SIG-M5 treated with dmso at 0.1 percent for 504 hours (cell line): Measurements from ENCODE around the gene TIGAR.
A peak's percentile ranks its signal among the peaks of the same experiment; 100 is the strongest.

Experiments used
- DNase-seq: peaks from one replicate; lab custom pipeline; 2025; ENCODE audit not compliant: unreplicated experiment; lab: John Stamatoyannopoulos, UW

Gene TIGAR

GRCh38 chr12:4282103-4282891 lies 38.7 kb upstream of the TIGAR start:
- no peak for DNase-seq

DNA sequence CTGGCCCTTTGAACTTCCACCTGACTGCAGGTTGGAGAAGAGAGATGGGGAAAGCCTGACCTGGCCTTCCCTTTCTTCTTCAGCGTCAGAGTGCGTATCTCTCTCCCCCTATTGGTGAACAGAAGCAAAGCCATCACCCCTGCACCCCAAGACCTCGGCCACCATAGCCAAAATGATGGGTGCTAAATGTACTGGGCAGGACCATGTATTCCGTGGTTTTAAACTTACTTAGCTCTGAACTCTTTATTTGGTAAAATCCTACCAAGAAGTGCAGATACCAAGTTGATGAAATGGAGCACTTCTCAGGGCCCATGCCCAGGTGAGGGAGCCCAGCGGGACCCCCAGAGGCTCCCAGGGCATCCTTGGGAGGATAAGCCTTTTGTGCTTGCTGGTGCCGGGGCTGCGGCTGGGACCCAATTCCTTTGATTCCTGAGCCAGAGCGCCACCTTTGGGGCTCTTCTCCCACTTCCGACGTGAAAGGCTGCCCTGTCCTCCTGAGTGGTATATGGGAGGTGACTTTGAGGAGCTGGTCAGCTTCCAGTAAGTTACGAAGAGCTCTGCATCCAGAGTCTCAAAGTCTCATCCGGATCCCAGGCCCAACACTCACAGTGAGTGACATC lies 38.0 kb upstream of the TIGAR start:
- no peak for DNase-seq

- no peak for DNase-seq
These were observed 37.3 kb upstream of the TIGAR start for GRCh38 chr12:4283512-4284255.

DNA sequence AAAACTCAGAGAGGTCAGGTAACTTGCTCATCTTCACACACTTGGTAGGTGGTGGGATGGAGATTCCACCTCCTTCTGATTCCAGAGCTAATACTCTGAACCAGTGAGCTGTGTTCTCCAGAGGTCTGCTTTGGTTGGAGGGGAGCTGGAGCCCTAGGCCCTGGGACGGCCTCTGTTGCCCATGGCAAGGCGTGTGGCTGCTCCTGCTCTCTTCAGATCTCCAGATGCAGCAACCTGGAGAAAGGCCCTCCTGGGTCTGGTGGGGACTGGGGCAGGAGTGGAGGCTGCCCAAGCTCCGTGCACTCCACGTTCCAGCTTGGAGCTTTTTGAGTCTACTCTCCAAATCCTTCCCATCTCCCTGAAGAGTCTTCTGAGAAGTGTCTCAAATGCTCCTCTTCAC lies 36.7 kb upstream of the TIGAR start:
- no peak for DNase-seq

DNA sequence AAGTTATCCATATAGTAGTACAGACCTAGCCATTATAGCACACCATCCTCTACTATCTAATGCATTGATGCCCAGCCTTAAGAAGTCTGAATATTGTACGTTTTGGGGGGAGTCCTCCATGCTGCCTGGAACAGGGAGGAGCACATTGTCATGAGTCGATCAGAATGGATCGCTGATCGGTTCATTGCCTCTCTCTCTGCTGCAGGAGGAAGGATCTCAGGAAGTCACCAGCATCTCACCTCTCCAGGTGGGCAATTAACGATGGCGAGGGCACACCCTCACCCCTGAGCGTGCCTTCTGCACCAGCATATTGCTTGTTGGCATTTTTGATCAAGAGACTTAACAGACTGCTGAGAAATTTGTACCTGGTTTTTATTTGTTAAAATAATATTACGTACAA lies 35.9 kb upstream of the TIGAR start:
- DNase-seq: no peak

DNA sequence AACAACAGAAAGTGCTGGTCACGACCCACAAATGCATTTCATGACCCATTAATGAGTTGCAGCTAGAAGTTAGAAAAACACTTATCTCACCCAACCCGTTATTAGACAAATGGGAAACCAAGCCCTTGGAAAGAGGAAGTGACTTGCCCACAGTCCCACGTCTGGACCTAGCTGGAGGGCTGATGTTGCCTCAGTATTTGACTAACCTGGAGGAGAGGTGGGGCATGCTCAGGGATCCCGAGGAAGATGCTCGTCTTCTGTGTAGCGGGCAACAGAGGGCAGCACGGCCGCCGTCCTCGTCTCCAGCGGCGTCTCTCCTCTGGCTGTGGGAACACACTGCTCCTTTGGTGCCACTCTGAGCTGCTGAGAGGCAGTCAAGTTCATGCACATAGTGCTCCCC lies 34.8 kb upstream of the TIGAR start:
- DNase-seq: peak; percentile 38

DNA sequence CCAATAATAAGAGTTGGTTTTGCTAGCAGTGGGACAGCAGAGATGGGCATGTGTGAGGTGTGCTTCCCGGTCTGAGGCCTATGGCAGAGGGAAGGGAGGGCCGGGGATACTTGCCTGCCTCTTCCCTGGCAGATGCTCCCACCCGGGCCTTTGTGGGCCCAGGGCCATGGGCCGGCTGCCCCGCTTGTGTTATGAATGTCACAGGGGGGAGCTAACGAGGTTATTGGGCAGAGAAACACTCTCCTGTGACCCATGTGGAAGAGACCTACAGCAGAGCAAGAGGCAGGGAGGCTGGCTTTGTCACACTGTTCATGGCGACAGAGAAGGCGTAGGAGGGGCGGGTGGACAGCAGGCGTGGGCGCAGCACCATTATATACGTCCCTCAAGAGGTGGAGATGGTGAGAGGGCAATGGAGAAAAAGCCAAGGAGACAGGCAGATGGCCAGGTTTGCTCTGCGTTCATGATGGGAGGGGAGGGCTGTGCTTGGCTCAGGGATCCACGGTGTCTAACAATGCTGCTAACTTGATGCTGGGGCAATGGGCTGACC lies 34.2 kb upstream of the TIGAR start:
- no peak for DNase-seq

- DNase-seq: peak; percentile 22
These were observed 33.4 kb upstream of the TIGAR start for GRCh38 chr12:4287325-4288211.

GRCh38 chr12:4288296-4289131 lies 32.5 kb upstream of the TIGAR start:
- DNase-seq: peak; percentile 39

DNA sequence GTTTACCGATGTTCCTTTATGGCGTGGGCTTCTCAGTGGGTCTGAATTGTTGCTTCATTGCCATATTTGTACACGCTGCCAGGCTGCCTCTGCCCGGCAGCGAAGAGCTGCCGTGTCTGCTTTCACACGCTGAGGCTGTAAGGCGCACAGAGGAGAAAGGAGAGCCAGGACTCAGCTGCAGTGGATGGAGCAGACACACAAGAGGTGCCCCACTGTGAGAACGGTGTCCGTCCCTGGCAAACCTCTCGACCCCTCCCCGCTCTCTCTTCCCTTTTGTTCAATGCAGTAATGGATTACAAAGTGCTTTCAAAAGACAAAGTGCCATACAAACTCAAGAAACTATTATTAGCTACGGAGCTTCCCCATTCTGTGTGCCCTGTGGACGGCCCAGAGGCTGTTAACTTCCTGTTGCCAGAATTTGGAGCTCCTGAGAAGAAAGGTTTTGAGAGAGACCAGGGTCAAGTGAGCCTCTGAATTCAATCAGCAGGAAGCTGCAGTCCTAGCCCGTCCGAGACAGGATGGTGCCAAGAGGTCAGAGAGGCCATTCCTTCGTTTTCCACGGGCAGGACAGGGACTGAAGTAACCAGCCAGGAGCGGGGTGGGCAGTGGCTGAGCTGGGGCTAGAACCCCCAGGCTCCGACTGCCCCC lies 31.7 kb upstream of the TIGAR start:
- peak; percentile 92 for DNase-seq

- DNase-seq: no peak
These were observed 30.8 kb upstream of the TIGAR start for GRCh38 chr12:4289998-4290790.

GRCh38 chr12:4292341-4293073 lies 28.5 kb upstream of the TIGAR start:
- no peak for DNase-seq

DNA sequence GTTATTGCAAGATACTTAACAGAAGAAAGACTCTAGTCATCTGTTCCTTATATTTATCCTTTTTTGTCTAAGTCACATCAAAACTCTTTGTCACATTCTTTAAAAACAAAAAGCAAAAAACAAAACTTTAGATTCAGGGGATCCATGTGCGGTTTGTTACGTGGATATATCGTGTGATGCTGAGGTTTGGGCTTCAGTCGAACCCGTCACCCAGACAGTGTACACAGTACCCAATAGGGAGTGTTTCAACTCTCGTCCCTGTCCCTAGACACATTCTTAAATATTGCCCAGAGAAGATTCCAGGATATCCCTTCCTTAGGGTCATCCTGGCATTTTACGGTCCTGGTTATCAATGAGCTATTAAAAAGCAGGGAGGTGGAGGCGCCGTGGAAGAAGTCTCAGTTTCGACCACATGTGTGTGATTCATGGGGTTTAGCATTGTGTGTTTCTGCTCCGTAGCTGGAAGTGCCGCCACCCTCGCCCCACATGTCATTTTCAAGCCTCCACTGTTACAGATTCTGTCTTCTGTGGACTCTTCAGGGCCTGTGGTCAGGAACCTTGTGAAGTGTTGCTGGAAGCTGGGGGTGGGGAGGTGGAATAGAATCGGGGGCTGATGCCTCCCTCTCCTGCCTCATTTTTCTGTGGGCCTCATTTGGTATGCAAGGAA lies 27.6 kb upstream of the TIGAR start:
- no peak for DNase-seq

- DNase-seq: no peak
These were observed 27.0 kb upstream of the TIGAR start for GRCh38 chr12:4293966-4294505.

DNA sequence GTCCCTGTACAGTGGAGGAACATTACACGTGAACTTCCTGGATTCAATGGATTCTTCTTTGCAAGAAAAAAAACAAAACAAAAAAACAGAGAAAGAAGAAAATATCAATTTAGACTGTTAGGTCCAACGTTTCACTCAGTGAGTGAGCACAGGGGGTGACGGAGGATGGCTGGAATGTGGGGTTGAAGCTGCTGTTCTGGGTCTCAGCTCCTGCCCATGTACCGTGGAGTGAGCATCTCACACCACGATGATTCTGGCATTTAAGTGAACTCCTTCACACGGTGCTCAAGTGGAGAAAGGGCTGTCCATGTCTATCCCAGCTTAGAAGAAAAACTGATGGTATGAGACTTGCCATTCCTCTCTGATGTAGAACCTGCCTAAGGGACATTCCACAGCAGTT lies 24.3 kb upstream of the TIGAR start:
- no peak for DNase-seq

DNA sequence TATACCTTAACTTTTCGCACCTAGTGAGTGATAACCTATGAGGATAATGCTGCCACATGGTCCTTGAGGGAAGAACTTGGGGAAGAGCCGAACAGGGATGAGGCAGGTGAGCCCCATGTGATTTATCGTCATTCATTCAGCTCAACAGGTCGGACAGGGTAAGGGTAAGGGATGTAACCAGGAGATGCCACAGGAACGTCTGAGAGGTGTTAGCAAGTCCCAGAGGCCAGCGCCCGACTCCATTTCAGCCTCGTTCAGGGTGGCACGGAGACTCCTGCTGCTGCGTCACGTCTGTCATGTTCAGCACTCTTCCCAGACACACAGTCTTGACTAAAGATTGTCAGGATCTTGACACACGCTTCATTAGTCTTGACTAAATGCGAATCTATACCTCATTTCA lies 23.4 kb upstream of the TIGAR start:
- no peak for DNase-seq

- no peak for DNase-seq
These were observed 20.1 kb upstream of the TIGAR start for GRCh38 chr12:4300883-4301282.
